Pancreas (tissue), 10 donors: ENCODE data around the gene ALG12. TPM values are rescaled to one million over a fixed set of nuclear protein-coding genes. Genes with fewer than 3 reads are reported as not detected.

Experiments used
- ATAC-seq, 4 donors: fragments of 200-7000 bp; cut with Tn5 transposase; one replicate each; pipeline versions ENCODE4 v1.8.0 to v1.9.1; 2020; ENCODE audit warnings: mild to moderate bottlenecking in 4 of 4, moderate library complexity in 4 of 4
- DNase-seq, 6 donors: peaks; one replicate each; pipeline ENCODE4 v3.0.0-alpha.2; 2020
- FAIRE-seq: peaks from 2 replicates; lab custom pipeline; 2012; peaks lifted over from hg19 to GRCh38; lab: Jason Lieb, UNC
- H3K27ac ChIP-seq, 4 donors: fragments of 200-600 bp; sonication (generic); 1 replicate in 3 of 4; 2 replicates in 1 of 4; pipeline versions ENCODE4 v1.5.0 to v1.8.0; 2020
- H3K27me3 ChIP-seq, 4 donors: fragments of 200-600 bp; one replicate each; pipeline ENCODE4 v1.8.0; 2021
- H3K36me3 ChIP-seq, 3 donors: fragments of 200-600 bp; sonication (generic) in 1 of 3; one replicate each; pipeline versions ENCODE4 v1.5.0 to v1.8.0; 2020 to 2021
- H3K4me1 ChIP-seq, 3 donors: fragments of 200-600 bp; one replicate each; pipeline ENCODE4 v1.8.0; 2021
- H3K4me3 ChIP-seq, 4 donors: fragments of 200-600 bp; sonication (generic) in 2 of 4; one replicate each; pipeline versions ENCODE4 v1.5.0 to v1.8.0; 2020 to 2021
- H3K9me3 ChIP-seq, 4 donors: fragments of 200-600 bp; one replicate each; pipeline ENCODE4 v1.8.0; 2021
- WGBS, 2 donors: extraction: QIAGEN DNeasy Blood & Tissue Kit; methylation state at CpG; one replicate each; pipeline ENCODE4 v1.1.7; 2013; 5-methylcytosine and 5-hydroxymethylcytosine counted together
- intact Hi-C, 3 donors: fragments of 100-400 bp; cut with DNase I; formaldehyde crosslinking; loops; one replicate each; pipeline versions ENCODE4 v1.11.1 to v1.14.2; 2022
- polyA plus RNA-seq, 2 donors: library from polyadenylated mRNA; stranded (reverse); fragments of 200-250 nt; gene quantifications; one replicate each; pipeline ENCODE4 v1.2.3, GENCODE V29; 2013
- total RNA-seq, 6 donors: library from RNA; stranded (reverse); fragmentation: NEBNext Ultra II Directional in 4 of 6; extraction: Animal tissue kit (Norgen Biotek cat#: 25700) in 4 of 6; gene quantifications; one replicate each; pipeline versions ENCODE4 v1.2.1 to v1.2.4, GENCODE V29; 2021 to 2023
- TF ChIP-seq, protein P1 (sequence below), 4 donors: fragments of 200-600 bp; sonication (generic) in 3 of 4; IDR thresholded peaks; one replicate each; pipeline versions ENCODE4 v1.5.0 to v1.8.0; 2021; ENCODE audit warnings: antibody characterized with exemption in 4 of 4
- donor health status: healthy with polysubstance abuse.
- donor health status: DM: no; HTN: no; CAD: no; lungs with moderate emphysema.
- donor health status: DM: no; HTN: no; CAD: no.
- donor health status: control.
- donor health status: control.
- donor health status: Bipolar disorder and iron deficiency.
- donor health status: DM: yes; HTN: yes; CAD: no.
- donor health status: DM: no; HTN: no; CAD: no.
- donor health status: DM: no; HTN: no; CAD: no.
- donor health status: DM: yes; HTN: yes; CAD: no.

The ALG12 gene
- total and polyA plus RNA-seq, 8 donors = 7.1 to 13.1 (median 10.8) TPM

DNA sequence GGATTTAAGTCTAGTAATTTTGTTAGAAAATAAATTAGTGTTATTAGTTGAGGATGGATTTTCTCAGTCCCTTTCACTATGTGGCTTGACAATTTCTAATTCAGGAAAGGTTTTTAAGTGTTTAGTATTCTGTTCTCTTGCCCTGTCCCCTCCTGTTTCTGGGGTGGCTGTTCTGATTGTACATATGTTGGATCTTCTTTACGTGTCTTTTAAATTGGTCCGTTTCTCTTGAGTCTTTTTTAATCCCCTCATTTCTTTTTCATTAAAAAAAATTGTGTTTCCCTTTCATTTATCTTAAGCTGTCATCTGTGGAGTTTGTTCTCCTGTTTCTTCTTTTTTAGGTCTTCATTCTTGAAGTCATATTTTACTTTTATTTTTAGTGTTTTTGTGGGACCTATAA, 52.1 kb downstream of the ALG12 start:
- no peaks in the 10 kb centered on the region for H3K4me1 ChIP-seq
- no peak for ATAC-seq
- H3K9me3 ChIP-seq = no peaks in the 10 kb centered on the region
- intact Hi-C loops = loop anchor here in 1 of 3 donors (10.0 kb wide), 1 partner anchor 49 kb away; the partner anchor contains the start of genes ALG12 and CRELD2
- no peaks in the 10 kb centered on the region for H3K27me3 ChIP-seq
- WGBS, 2 donors = 46% methylated on average over 2 of the region's 2 CpGs
- DNase-seq = no peak
- no peaks in the 10 kb centered on the region for H3K36me3 ChIP-seq
- TF ChIP-seq, protein P1, sequence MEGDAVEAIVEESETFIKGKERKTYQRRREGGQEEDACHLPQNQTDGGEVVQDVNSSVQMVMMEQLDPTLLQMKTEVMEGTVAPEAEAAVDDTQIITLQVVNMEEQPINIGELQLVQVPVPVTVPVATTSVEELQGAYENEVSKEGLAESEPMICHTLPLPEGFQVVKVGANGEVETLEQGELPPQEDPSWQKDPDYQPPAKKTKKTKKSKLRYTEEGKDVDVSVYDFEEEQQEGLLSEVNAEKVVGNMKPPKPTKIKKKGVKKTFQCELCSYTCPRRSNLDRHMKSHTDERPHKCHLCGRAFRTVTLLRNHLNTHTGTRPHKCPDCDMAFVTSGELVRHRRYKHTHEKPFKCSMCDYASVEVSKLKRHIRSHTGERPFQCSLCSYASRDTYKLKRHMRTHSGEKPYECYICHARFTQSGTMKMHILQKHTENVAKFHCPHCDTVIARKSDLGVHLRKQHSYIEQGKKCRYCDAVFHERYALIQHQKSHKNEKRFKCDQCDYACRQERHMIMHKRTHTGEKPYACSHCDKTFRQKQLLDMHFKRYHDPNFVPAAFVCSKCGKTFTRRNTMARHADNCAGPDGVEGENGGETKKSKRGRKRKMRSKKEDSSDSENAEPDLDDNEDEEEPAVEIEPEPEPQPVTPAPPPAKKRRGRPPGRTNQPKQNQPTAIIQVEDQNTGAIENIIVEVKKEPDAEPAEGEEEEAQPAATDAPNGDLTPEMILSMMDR (IDR thresholded peaks at IDR 0.05) = no peak
- no peak overlapping the region for H3K4me3 ChIP-seq
- H3K27ac ChIP-seq = no peak overlapping the region
- FAIRE-seq = no peak

DNA sequence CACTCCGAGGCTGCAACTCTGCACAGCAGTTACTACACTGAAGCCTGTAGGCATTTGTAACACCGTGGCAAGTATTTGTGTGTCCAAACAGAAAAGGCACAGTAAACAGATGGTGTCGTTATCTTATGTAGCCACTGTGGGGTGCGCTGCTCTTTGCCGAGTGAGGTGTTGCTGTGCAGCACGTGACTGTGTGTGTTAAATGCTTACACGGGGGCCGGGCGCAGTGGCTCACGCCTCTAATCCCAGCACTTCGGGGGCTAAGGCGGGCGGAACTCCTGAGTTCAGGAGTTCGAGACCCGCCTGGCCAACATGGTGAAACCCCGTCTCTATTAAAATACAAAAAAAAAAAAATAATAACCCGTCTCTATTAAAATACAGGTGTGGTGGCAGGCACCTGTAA, 53.1 kb downstream of the ALG12 start:
- no peaks in the 10 kb centered on the region for H3K36me3 ChIP-seq
- TF ChIP-seq, protein P1 (IDR thresholded peaks at IDR 0.05) = no peak
- ATAC-seq = no peak

DNA sequence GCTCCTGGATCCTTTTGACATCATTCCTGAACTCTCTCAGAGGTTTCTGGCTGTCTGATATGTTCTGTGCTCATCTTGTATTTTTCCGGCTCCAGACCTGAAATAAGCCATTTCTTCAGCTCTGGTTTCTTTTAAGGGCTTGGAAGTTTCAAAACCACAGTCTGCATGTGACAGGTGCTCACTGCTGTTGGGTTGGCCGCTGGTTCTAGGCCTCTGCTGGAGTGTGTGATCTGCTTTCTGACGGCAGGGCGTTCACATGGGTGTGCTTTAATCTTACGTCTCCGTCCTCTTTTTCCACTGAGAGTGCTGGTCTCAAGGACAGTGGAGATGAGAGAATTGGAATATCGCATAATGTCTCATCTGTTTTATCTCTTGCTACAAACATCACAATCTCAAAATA, 54.3 kb downstream of the ALG12 start:
- no peak overlapping the region for H3K4me3 ChIP-seq
- ATAC-seq = no peak
- no peak for FAIRE-seq
- no peak overlapping the region for H3K27ac ChIP-seq
- TF ChIP-seq, protein P1 (IDR thresholded peaks at IDR 0.05) = no peak
- intact Hi-C loops = loop anchor here in 1 of 3 donors (10.0 kb wide), 1 partner anchor 51 kb away; the partner anchor contains the start of genes ALG12 and CRELD2
- DNase-seq = no peak
- no peaks in the 10 kb centered on the region for H3K4me1 ChIP-seq
- 74 to 76% methylated on average over 7 of the region's 7 CpGs for WGBS, 2 donors
- H3K27me3 ChIP-seq = no peaks in the 10 kb centered on the region
- H3K9me3 ChIP-seq = no peaks in the 10 kb centered on the region
- no peaks in the 10 kb centered on the region for H3K36me3 ChIP-seq

More for the DNA sequence above, 53.1 kb downstream of the ALG12 start:
- H3K4me1 ChIP-seq = no peaks in the 10 kb centered on the region
- no peak overlapping the region for H3K4me3 ChIP-seq
- H3K27ac ChIP-seq = no peak overlapping the region
- no peaks in the 10 kb centered on the region for H3K27me3 ChIP-seq
- WGBS, 2 donors = 90 to 92% methylated on average over 17 of the region's 17 CpGs
- DNase-seq = no peak
- intact Hi-C loops = loop anchor here in 1 of 3 donors (10.0 kb wide), 1 partner anchor 50 kb away; the partner anchor contains the start of genes ALG12 and CRELD2
- H3K9me3 ChIP-seq = no peaks in the 10 kb centered on the region
- no peak for FAIRE-seq

DNA sequence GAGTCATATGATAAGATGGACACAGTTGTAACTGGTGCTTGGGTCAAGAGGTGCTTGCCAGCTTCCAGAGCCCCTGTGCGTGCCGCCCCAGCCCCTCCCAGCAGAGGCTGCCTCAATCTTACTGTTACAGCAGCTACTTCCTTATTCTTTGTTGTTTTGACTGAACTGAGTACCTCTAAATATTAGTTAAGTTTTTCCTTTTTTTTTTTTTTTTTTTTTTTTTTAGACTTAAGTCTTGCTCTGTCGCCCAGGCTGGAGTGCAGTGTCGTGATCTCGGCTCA, 55.8 kb downstream of the ALG12 start:
- Histone ChIP-seq H3K4me1 (no peaks in the 10 kb centered on the region), H3K9me3 (no peaks in the 10 kb centered on the region), H3K4me3 (no peak overlapping the region), H3K36me3 (no peaks in the 10 kb centered on the region), H3K27me3 (no peaks in the 10 kb centered on the region), H3K27ac (no peak overlapping the region)
- no peak for FAIRE-seq
- 92 to 97% methylated on average over 5 of the region's 5 CpGs for WGBS, 2 donors
- peak in 2 of 4 donors; percentile 37 for ATAC-seq
- no peak for DNase-seq
- intact Hi-C loops = loop anchor here in 1 of 3 donors (10.0 kb wide), 1 partner anchor 52 kb away; the partner anchor contains the start of genes ALG12 and CRELD2
- TF ChIP-seq, protein P1 (IDR thresholded peaks at IDR 0.05) = no peak

DNA sequence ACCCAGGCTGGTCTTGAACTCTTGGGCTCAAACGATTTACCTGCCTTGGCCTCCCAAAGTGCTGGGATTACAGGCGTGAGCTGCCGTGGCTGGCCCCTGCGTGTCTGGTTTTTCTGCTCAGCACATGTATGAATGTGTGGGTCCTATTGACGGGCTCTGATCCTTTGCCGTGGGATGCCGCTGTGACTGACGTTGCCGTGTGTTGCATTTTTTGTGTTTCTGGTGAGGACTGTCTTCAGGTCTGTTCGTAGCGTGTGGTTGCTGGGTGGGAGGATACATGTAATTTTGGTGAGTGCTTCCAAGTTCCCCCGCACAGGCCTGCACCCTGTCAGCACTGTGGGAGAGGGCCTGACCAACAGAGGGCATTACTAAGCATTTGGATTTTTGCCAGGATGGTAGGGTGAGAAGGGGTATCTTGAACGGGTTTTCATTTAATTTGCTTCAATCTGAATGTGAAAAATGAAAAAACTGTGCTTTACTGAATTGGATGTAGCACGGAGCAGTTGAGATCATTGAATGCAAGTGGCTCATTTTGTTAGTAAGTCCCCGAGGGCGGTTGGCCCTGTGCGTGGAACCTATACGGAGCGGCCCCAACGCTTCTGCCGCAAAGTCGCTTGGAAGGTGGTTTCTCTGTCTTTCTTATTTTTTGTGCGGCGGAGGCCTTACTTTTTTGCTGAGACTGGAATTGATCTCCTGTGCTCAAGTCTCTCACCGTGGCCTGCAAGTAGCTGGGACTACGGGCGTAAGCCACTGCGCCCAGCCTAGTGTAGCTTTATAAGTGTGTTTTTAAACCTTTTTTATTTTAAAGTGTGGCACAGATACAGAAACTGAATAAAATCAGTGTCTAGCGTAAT, 56.4 kb downstream of the ALG12 start:
- no peak overlapping the region for H3K27ac ChIP-seq
- DNase-seq (no peak), ATAC-seq (no peak), FAIRE-seq (no peak)
- no peaks in the 10 kb centered on the region for H3K9me3 ChIP-seq
- no peak overlapping the region for H3K4me3 ChIP-seq
- H3K36me3 ChIP-seq = no peaks in the 10 kb centered on the region
- WGBS, 2 donors = 94 to 95% methylated on average over 29 of the region's 29 CpGs
- TF ChIP-seq, protein P1 (IDR thresholded peaks at IDR 0.05) = no peak
- H3K27me3 ChIP-seq = no peaks in the 10 kb centered on the region
- no peaks in the 10 kb centered on the region for H3K4me1 ChIP-seq
- intact Hi-C loops = loop anchor here in 1 of 3 donors (10.0 kb wide), 1 partner anchor 53 kb away; the partner anchor contains the start of genes ALG12 and CRELD2
